Spinal cord (tissue), 10 donors: ENCODE data around the gene ABCG5. TPM values are rescaled to one million over a fixed set of nuclear protein-coding genes. Genes with fewer than 3 reads are reported as not detected.

Experiments
- DNase-seq, 6 donors: peaks; one replicate each; pipeline versions ENCODE4 v3.0.0 to v3.0.0-alpha.2; 2013 to 2015; ENCODE audit warnings: low spot score in 6 of 6, low read depth in 4 of 6
- H3K27ac ChIP-seq: one replicate; pipeline ENCODE4 v1.5.1; 2013; ENCODE audit warnings: low read depth, low read length, control low read depth
- H3K27me3 ChIP-seq: one replicate; pipeline ENCODE4 v1.6.1; 2013; ENCODE audit warnings: low read length; ENCODE audit not compliant: control insufficient read depth, insufficient read depth
- H3K36me3 ChIP-seq: one replicate; pipeline ENCODE4 v1.6.1; 2013; ENCODE audit warnings: low read length; ENCODE audit not compliant: control insufficient read depth, insufficient read depth
- H3K4me1 ChIP-seq: one replicate; pipeline ENCODE4 v1.6.1; 2013; ENCODE audit warnings: low read length; ENCODE audit not compliant: control insufficient read depth, insufficient read depth
- H3K4me3 ChIP-seq: one replicate; pipeline ENCODE4 v1.5.1; 2013; ENCODE audit warnings: low read depth, low read length, control low read depth
- H3K9me3 ChIP-seq: one replicate; pipeline ENCODE4 v1.6.1; 2013; ENCODE audit warnings: low read length; ENCODE audit not compliant: control insufficient read depth, insufficient read depth
- WGBS: methylation state at CpG from one replicate; pipeline ENCODE4 v1.1.5; 2013; ENCODE audit warnings: missing lambda C conversion rate; ENCODE audit not compliant: insufficient coverage; 5-methylcytosine and 5-hydroxymethylcytosine counted together
- polyA plus RNA-seq, 2 donors: library from polyadenylated mRNA; unstranded; fragments of 120-200 nt; gene quantifications; one replicate each; pipeline ENCODE4 v1.2.1, GENCODE V29; 2013; ENCODE audit not compliant: insufficient read length in 2 of 2
- total RNA-seq, 2 donors: library from RNA; depleted of rRNA in 1 of 2; stranded (reverse); fragments of 120-200 nt in 1 of 2; fragments of >200 nt in 1 of 2; gene quantifications; one replicate each; pipeline versions ENCODE4 v1.2.3 to v1.2.4, GENCODE V29; 2013 to 2014
- donor health status: healthy.

Gene ABCG5
- total and polyA plus RNA-seq, 4 donors: 0.06 to 0.44 (median 0.24) TPM

DNA sequence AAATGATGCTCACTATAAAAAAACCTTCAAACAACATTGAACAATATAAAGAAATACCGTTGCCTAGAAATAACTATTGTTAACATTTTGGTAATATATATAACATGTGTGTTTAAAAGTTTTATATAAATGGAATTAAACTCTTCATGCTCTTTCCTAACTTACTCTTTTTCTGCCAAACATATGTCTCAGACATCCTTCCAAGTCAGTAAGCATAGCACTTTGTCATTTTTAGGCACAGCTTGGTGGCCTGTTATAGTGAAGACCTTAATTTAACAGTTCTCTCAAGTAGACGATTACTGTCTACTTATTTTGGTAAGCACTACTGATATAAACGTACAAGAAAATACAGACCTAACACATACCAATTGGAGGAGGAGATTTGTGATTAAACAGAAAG is 23.9 kb downstream of the ABCG5 start:
- Histone ChIP-seq H3K27ac (no peak overlapping the region), H3K4me3 (no peak overlapping the region), H3K4me1 (no peaks in the 10 kb centered on the region), H3K36me3 (no peaks in the 10 kb centered on the region), H3K9me3 (no peaks in the 10 kb centered on the region), H3K27me3 (no peaks in the 10 kb centered on the region)
- no CpG with 5 or more reads among the region's 3 CpGs for WGBS
- DNase-seq: peak in 1 of 6 donors; percentile 51

DNA sequence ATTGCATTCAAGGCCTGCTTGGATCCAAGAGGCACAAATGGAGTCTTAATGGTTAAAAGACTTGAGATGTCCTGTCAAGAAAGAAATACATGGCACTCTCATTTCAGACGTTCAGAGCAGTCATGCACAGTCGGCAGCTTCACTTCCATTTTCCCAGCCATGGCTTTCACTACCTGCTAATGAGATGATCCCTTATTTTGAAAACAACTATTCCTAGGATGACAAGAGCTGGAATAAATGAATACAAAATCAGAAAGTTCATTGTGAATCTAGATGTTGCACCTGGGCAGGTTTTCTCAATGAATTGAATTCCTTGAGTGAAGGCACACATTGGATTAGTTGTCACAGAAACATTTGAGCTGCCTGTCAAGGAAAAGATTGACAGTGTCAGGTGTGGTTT is 25.7 kb downstream of the ABCG5 start:
- Histone ChIP-seq H3K36me3 (no peaks in the 10 kb centered on the region), H3K9me3 (no peaks in the 10 kb centered on the region), H3K27ac (no peak overlapping the region), H3K27me3 (no peaks in the 10 kb centered on the region), H3K4me3 (no peak overlapping the region), H3K4me1 (no peaks in the 10 kb centered on the region)
- WGBS: 20% methylated on average over 1 of the region's 2 CpGs
- DNase-seq: no peak

GRCh38 chr2:43812006-43812405 is 26.6 kb downstream of the ABCG5 start:
- Histone ChIP-seq H3K4me1 (no peaks in the 10 kb centered on the region), H3K4me3 (no peak overlapping the region), H3K27me3 (no peaks in the 10 kb centered on the region), H3K9me3 (no peaks in the 10 kb centered on the region), H3K36me3 (no peaks in the 10 kb centered on the region), H3K27ac (no peak overlapping the region)
- DNase-seq: no peak
- WGBS: 100% methylated on average over 1 of the region's 2 CpGs

DNA sequence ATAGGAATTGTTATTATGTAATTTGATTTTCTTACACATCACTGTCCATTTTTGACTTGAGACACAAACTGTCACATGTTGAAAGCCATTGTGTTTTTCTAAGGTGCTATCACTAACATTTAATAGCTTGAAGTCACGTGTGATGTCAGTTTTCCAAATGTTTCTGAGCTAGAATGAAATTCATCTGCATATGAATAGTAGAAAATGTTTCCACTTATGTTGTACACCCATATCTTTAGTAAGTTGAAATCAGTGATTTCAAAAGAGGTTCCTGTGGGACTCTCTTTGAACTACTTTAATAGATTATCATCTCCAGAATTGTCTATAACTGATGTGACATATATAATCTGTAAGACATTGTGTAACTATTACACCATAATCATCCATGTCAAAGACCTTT is 27.8 kb downstream of the ABCG5 start:
- WGBS: no CpG with 5 or more reads among the region's 1 CpG
- Histone ChIP-seq H3K9me3 (no peaks in the 10 kb centered on the region), H3K36me3 (no peaks in the 10 kb centered on the region), H3K4me3 (no peak overlapping the region), H3K27me3 (no peaks in the 10 kb centered on the region), H3K4me1 (no peaks in the 10 kb centered on the region), H3K27ac (no peak overlapping the region)
- no peak for DNase-seq

DNA sequence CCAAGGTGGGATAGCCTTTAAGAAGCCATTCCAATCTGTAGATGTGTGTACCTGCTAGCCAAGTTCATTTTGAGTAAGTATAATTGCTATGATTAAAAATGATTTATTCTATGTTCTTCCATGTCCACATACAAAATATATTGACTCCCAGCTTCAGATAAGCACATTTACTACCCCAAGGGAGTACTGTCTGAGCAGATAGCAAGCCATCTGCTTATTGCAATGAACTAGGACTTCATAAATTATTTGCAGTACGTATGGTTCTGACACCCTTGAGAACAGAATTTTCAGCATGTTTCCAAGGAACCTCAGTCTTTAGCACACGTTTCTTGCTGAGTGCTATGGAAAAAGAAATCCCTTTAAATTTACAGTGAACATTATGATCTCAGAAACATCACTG is 28.2 kb downstream of the ABCG5 start:
- peak in 1 of 6 donors; percentile 69 for DNase-seq
- H3K4me1 ChIP-seq: no peaks in the 10 kb centered on the region
- WGBS: no CpG with 5 or more reads among the region's 2 CpGs
- no peaks in the 10 kb centered on the region for H3K36me3 ChIP-seq
- H3K4me3 ChIP-seq: no peak overlapping the region
- H3K9me3 ChIP-seq: no peaks in the 10 kb centered on the region
- H3K27ac ChIP-seq: no peak overlapping the region
- H3K27me3 ChIP-seq: no peaks in the 10 kb centered on the region

DNA sequence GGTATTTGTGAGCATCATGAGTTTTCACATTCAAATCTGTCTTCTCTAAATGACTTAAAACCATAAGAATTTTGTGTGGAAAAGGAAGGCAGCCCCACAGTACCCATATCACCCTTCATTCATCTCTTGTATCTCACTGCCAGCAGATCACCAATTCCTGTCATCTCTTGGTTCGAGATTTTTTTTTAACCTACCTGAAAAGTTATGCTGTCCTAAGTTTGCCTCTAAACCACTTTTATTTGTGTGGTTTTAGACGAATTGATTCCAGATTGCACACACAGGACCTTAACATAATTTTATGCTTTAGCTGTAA is 32.0 kb downstream of the ABCG5 start:
- no peaks in the 10 kb centered on the region for H3K4me1 ChIP-seq
- H3K27me3 ChIP-seq: no peaks in the 10 kb centered on the region
- no peak overlapping the region for H3K27ac ChIP-seq
- no peaks in the 10 kb centered on the region for H3K9me3 ChIP-seq
- H3K4me3 ChIP-seq: no peak overlapping the region
- no peaks in the 10 kb centered on the region for H3K36me3 ChIP-seq
- no CpG with 5 or more reads among the region's 2 CpGs for WGBS
- DNase-seq: no peak

GRCh38 chr2:43803113-43803512 is 35.5 kb downstream of the ABCG5 start:
- no peak for DNase-seq
- Histone ChIP-seq H3K4me3 (no peak overlapping the region), H3K9me3 (no peaks in the 10 kb centered on the region), H3K4me1 (no peaks in the 10 kb centered on the region), H3K36me3 (no peaks in the 10 kb centered on the region), H3K27ac (no peak overlapping the region), H3K27me3 (no peaks in the 10 kb centered on the region)
- no CpG with 5 or more reads among the region's 1 CpG for WGBS

GRCh38 chr2:43802135-43802534 is 36.5 kb downstream of the ABCG5 start:
- Histone ChIP-seq H3K27me3 (no peaks in the 10 kb centered on the region), H3K27ac (no peak overlapping the region)

GRCh38 chr2:43800894-43801293 is 37.7 kb downstream of the ABCG5 start:
- no peak overlapping the region for H3K4me3 ChIP-seq
- no peaks in the 10 kb centered on the region for H3K36me3 ChIP-seq
- H3K27me3 ChIP-seq: no peaks in the 10 kb centered on the region
- no peaks in the 10 kb centered on the region for H3K4me1 ChIP-seq
- H3K9me3 ChIP-seq: no peaks in the 10 kb centered on the region
- DNase-seq: no peak
- H3K27ac ChIP-seq: no peak overlapping the region

More at GRCh38 chr2:43802135-43802534, 36.5 kb downstream of the ABCG5 start:
- no peaks in the 10 kb centered on the region for H3K4me1 ChIP-seq
- H3K9me3 ChIP-seq: no peaks in the 10 kb centered on the region
- no peak for DNase-seq
- H3K4me3 ChIP-seq: no peak overlapping the region
- H3K36me3 ChIP-seq: no peaks in the 10 kb centered on the region
- no CpG with 5 or more reads among the region's 2 CpGs for WGBS

- Histone ChIP-seq H3K4me1 (no peaks in the 10 kb centered on the region), H3K27me3 (no peaks in the 10 kb centered on the region), H3K4me3 (no peak overlapping the region), H3K27ac (no peak overlapping the region), H3K9me3 (no peaks in the 10 kb centered on the region), H3K36me3 (peaks cover 3% of the 10 kb centered on the region)
- no peak for DNase-seq
- WGBS: 63% methylated on average over 2 of the region's 4 CpGs
These were observed 40.3 kb downstream of the ABCG5 start for GRCh38 chr2:43798300-43798699.
